GM20000 (cell line): ENCODE measurements around the gene PDGFC.

Experiments used
- DNase-seq: peaks from one replicate; pipeline ENCODE4 v3.0.0; 2012; ENCODE audit warnings: low spot score
- CTCF ChIP-seq: IDR thresholded peaks from 2 replicates; pipeline ENCODE4 v1.5.1; 2012; ENCODE audit warnings: mild to moderate bottlenecking, control low read depth; ENCODE audit errors: extremely low read depth, missing control alignments

PDGFC gene

GRCh38 chr4:157010630-157011029 lies 39.0 kb upstream of the PDGFC start:
- TF ChIP-seq CTCF = no peak
- no peak for DNase-seq

GRCh38 chr4:157005831-157006230 lies 34.2 kb upstream of the PDGFC start:
- no peak for TF ChIP-seq CTCF

GRCh38 chr4:157005193-157005592 lies 33.6 kb upstream of the PDGFC start:
- no peak for TF ChIP-seq CTCF
- no peak for DNase-seq

More at GRCh38 chr4:157005831-157006230, 34.2 kb upstream of the PDGFC start:
- DNase-seq = no peak

- DNase-seq = no peak
Measured at GRCh38 chr4:157004279-157005161, 32.9 kb upstream of the PDGFC start.

GRCh38 chr4:156999175-156999517 lies 27.5 kb upstream of the PDGFC start:
- no peak for DNase-seq
- TF ChIP-seq CTCF = no peak

More at GRCh38 chr4:157004279-157005161, 32.9 kb upstream of the PDGFC start:
- no peak for TF ChIP-seq CTCF

GRCh38 chr4:156998500-156999174 lies 27.0 kb upstream of the PDGFC start:
- DNase-seq = no peak
- no peak for TF ChIP-seq CTCF

GRCh38 chr4:156992943-156993342 lies 21.3 kb upstream of the PDGFC start:
- DNase-seq = no peak
- TF ChIP-seq CTCF = no peak
